Pancreas (tissue), 10 donors: Measurements from ENCODE around the gene RAB29. TPM values are rescaled to one million over a fixed set of nuclear protein-coding genes. Genes with fewer than 3 reads are reported as not detected.

Source experiments
- ATAC-seq, 4 donors: fragments of 200-7000 bp; cut with Tn5 transposase; one replicate each; pipeline versions ENCODE4 v1.8.0 to v1.9.1; 2020; ENCODE audit warnings: mild to moderate bottlenecking in 4 of 4, moderate library complexity in 4 of 4
- DNase-seq, 6 donors: peaks; one replicate each; pipeline ENCODE4 v3.0.0-alpha.2; 2020
- FAIRE-seq: peaks from 2 replicates; lab custom pipeline; 2012; peaks lifted over from hg19 to GRCh38; lab: Jason Lieb, UNC
- H3K27ac ChIP-seq, 4 donors: fragments of 200-600 bp; sonication (generic); 1 replicate in 3 of 4; 2 replicates in 1 of 4; pipeline versions ENCODE4 v1.5.0 to v1.8.0; 2020
- H3K27me3 ChIP-seq, 4 donors: fragments of 200-600 bp; one replicate each; pipeline ENCODE4 v1.8.0; 2021
- H3K36me3 ChIP-seq, 3 donors: fragments of 200-600 bp; sonication (generic) in 1 of 3; one replicate each; pipeline versions ENCODE4 v1.5.0 to v1.8.0; 2020 to 2021
- H3K4me1 ChIP-seq, 3 donors: fragments of 200-600 bp; one replicate each; pipeline ENCODE4 v1.8.0; 2021
- H3K4me3 ChIP-seq, 4 donors: fragments of 200-600 bp; sonication (generic) in 2 of 4; one replicate each; pipeline versions ENCODE4 v1.5.0 to v1.8.0; 2020 to 2021
- H3K9me3 ChIP-seq, 4 donors: fragments of 200-600 bp; one replicate each; pipeline ENCODE4 v1.8.0; 2021
- CTCF ChIP-seq, 4 donors: fragments of 200-600 bp; sonication (generic) in 3 of 4; IDR thresholded peaks; one replicate each; pipeline versions ENCODE4 v1.5.0 to v1.8.0; 2021; ENCODE audit warnings: antibody characterized with exemption in 4 of 4
- WGBS, 2 donors: extraction: QIAGEN DNeasy Blood & Tissue Kit; methylation state at CpG; one replicate each; pipeline ENCODE4 v1.1.7; 2013; 5-methylcytosine and 5-hydroxymethylcytosine counted together
- intact Hi-C, 3 donors: fragments of 100-400 bp; cut with DNase I; formaldehyde crosslinking; loops; one replicate each; pipeline versions ENCODE4 v1.11.1 to v1.14.2; 2022
- polyA plus RNA-seq, 2 donors: library from polyadenylated mRNA; stranded (reverse); fragments of 200-250 nt; gene quantifications; one replicate each; pipeline ENCODE4 v1.2.3, GENCODE V29; 2013
- total RNA-seq, 6 donors: library from RNA; stranded (reverse); fragmentation: NEBNext Ultra II Directional in 4 of 6; extraction: Animal tissue kit (Norgen Biotek cat#: 25700) in 4 of 6; gene quantifications; one replicate each; pipeline versions ENCODE4 v1.2.1 to v1.2.4, GENCODE V29; 2021 to 2023
- donor health status: healthy with polysubstance abuse.
- donor health status: DM: no; HTN: no; CAD: no; lungs with moderate emphysema.
- donor health status: DM: no; HTN: no; CAD: no.
- donor health status: control.
- donor health status: control.
- donor health status: Bipolar disorder and iron deficiency.
- donor health status: DM: yes; HTN: yes; CAD: no.
- donor health status: DM: no; HTN: no; CAD: no.
- donor health status: DM: no; HTN: no; CAD: no.
- donor health status: DM: yes; HTN: yes; CAD: no.

RAB29 gene
- total and polyA plus RNA-seq, 8 donors: 5.4 to 12.2 (median 7.0) TPM

GRCh38 chr1:205744403-205744802, 30.9 kb downstream of the RAB29 start:
- TF ChIP-seq CTCF (IDR thresholded peaks at IDR 0.05): no peak
- Histone ChIP-seq H3K9me3 (no peaks in the 10 kb centered on the region), H3K4me3 (no peak overlapping the region), H3K4me1 (peaks cover 4 to 29% (median 17%) of the 10 kb centered on the region in 3 donors), H3K36me3 (no peaks in the 10 kb centered on the region), H3K27ac (no peak overlapping the region), H3K27me3 (no peaks in the 10 kb centered on the region)
- FAIRE-seq (no peak), DNase-seq (no peak), ATAC-seq (no peak)
- intact Hi-C loops: no loop called here
- WGBS, 2 donors: 95 to 99% methylated on average over 8 of the region's 8 CpGs

- H3K9me3 ChIP-seq: no peaks in the 10 kb centered on the region
- no peak overlapping the region for H3K4me3 ChIP-seq
- ATAC-seq (no peak), FAIRE-seq (no peak), DNase-seq (no peak)
- no peaks in the 10 kb centered on the region for H3K27me3 ChIP-seq
- H3K27ac ChIP-seq: peak overlapping the region in 1 of 4 donors; percentile 5
- TF ChIP-seq CTCF (IDR thresholded peaks at IDR 0.05): no peak
- peaks cover 4 to 29% (median 17%) of the 10 kb centered on the region in 3 donors for H3K4me1 ChIP-seq
- intact Hi-C loops: no loop called here
- WGBS, 2 donors: 41 to 51% methylated on average over 4 of the region's 4 CpGs
- no peaks in the 10 kb centered on the region for H3K36me3 ChIP-seq
Observed at GRCh38 chr1:205743977-205744376, 31.3 kb downstream of the RAB29 start.

- DNase-seq: no peak
- Histone ChIP-seq H3K4me1 (peaks cover 0 to 14% (median 3%) of the 10 kb centered on the region in 3 donors), H3K27me3 (no peaks in the 10 kb centered on the region), H3K4me3 (no peak overlapping the region), H3K9me3 (no peaks in the 10 kb centered on the region), H3K36me3 (no peaks in the 10 kb centered on the region), H3K27ac (no peak overlapping the region)
- no peak for ATAC-seq
- intact Hi-C loops: no loop called here
- no peak for FAIRE-seq
- 21 to 26% methylated on average over 1 of the region's 1 CpG for WGBS, 2 donors
- no peak for TF ChIP-seq CTCF (IDR thresholded peaks at IDR 0.05)
Observed at GRCh38 chr1:205741681-205742080, 33.6 kb downstream of the RAB29 start.

- H3K27me3 ChIP-seq: no peaks in the 10 kb centered on the region
- 73 to 77% methylated on average over 5 of the region's 5 CpGs for WGBS, 2 donors
- H3K4me3 ChIP-seq: no peak overlapping the region
- peaks cover 0 to 14% (median 0%) of the 10 kb centered on the region in 3 donors for H3K4me1 ChIP-seq
- no peaks in the 10 kb centered on the region for H3K36me3 ChIP-seq
- FAIRE-seq: no peak
- no peak for ATAC-seq
- no peak overlapping the region for H3K27ac ChIP-seq
- TF ChIP-seq CTCF (IDR thresholded peaks at IDR 0.05): no peak
- H3K9me3 ChIP-seq: no peaks in the 10 kb centered on the region
- intact Hi-C loops: no loop called here
- DNase-seq: no peak
Observed at GRCh38 chr1:205739348-205740160, 35.7 kb downstream of the RAB29 start.

- 92 to 95% methylated on average over 1 of the region's 1 CpG for WGBS, 2 donors
Observed at GRCh38 chr1:205735218-205735617, 40.1 kb downstream of the RAB29 start.

More at GRCh38 chr1:205735218-205735617, 40.1 kb downstream of the RAB29 start:
- FAIRE-seq: no peak
- Histone ChIP-seq H3K4me3 (no peak overlapping the region), H3K36me3 (no peaks in the 10 kb centered on the region), H3K9me3 (no peaks in the 10 kb centered on the region), H3K27me3 (no peaks in the 10 kb centered on the region), H3K4me1 (no peaks in the 10 kb centered on the region), H3K27ac (no peak overlapping the region)
- no peak for DNase-seq
- TF ChIP-seq CTCF (IDR thresholded peaks at IDR 0.05): no peak
- intact Hi-C loops: no loop called here
- no peak for ATAC-seq
